ENCODE data around the gene P3H4. TPM values are rescaled to one million over a fixed set of nuclear protein-coding genes. Genes with fewer than 3 reads are reported as not detected.

P3H4 gene
- total and polyA plus RNA-seq, 10 donors = 3.3 to 7.1 (median 5.8) TPM

- no peak overlapping the region for H3K4me3 ChIP-seq
- TF ChIP-seq CTCF (IDR thresholded peaks at IDR 0.05 in 8 of 11, conservative IDR thresholded peaks at IDR 0.05 in 3 of 11) = no peak
- no peak for TF ChIP-seq POLR2AphosphoS5 (IDR thresholded peaks at IDR 0.05)
- no peak for TF ChIP-seq POLR2A (IDR thresholded peaks at IDR 0.05)
- 70 to 88% (median 73%) methylated on average over 10 to 12 of the region's 12 CpGs for WGBS, 5 donors
- H3K27me3 ChIP-seq (replicated peaks in 1 of 7) = no peaks in the 10 kb centered on the region
- peaks cover 0 to 11% (median 1%) of the 10 kb centered on the region in 6 donors for H3K36me3 ChIP-seq
- H3K27ac ChIP-seq = peak overlapping the region; percentile 4 to 83 (median 46)
- DNase-seq = no peak
- no peaks in the 10 kb centered on the region for H3K9me3 ChIP-seq
- H3K4me1 ChIP-seq = peaks cover 11 to 84% (median 44%) of the 10 kb centered on the region in 6 donors
- intact Hi-C loops (cut with DNase I; ENCODE audit: low total_unique reads) = no loop called here
These were observed 36.1 kb downstream of the P3H4 start for GRCh38 chr17:41775394-41776226.

- Histone ChIP-seq H3K36me3 (peaks cover 0 to 29% (median 5%) of the 10 kb centered on the region in 6 donors), H3K27ac (peak overlapping the region in 2 of 8 donors; percentile 15 to 78), H3K27me3 (replicated peaks in 1 of 7) (no peaks in the 10 kb centered on the region), H3K9me3 (no peaks in the 10 kb centered on the region), H3K4me1 (peaks cover 11 to 66% (median 35%) of the 10 kb centered on the region in 6 donors), H3K4me3 (no peak overlapping the region)
- WGBS, 5 donors = 66 to 72% (median 69%) methylated on average over 8 of the region's 8 CpGs
- no peak for TF ChIP-seq POLR2A (IDR thresholded peaks at IDR 0.05)
- TF ChIP-seq POLR2AphosphoS5 (IDR thresholded peaks at IDR 0.05) = no peak
- TF ChIP-seq CTCF (IDR thresholded peaks at IDR 0.05 in 8 of 11, conservative IDR thresholded peaks at IDR 0.05 in 3 of 11) = no peak
- DNase-seq = no peak
- intact Hi-C loops (cut with DNase I; ENCODE audit: low total_unique reads) = no loop called here
These were observed 38.0 kb downstream of the P3H4 start for GRCh38 chr17:41773731-41774193.

- 37 to 71% (median 61%) methylated on average over 2 to 12 of the region's 12 CpGs for WGBS, 5 donors
- TF ChIP-seq POLR2A (IDR thresholded peaks at IDR 0.05) (no peak), CTCF (IDR thresholded peaks at IDR 0.05 in 8 of 11, conservative IDR thresholded peaks at IDR 0.05 in 3 of 11) (no peak), POLR2AphosphoS5 (IDR thresholded peaks at IDR 0.05) (no peak)
- no peak overlapping the region for H3K4me3 ChIP-seq
- no peaks in the 10 kb centered on the region for H3K9me3 ChIP-seq
- no peak for DNase-seq
- no peaks in the 10 kb centered on the region for H3K27me3 ChIP-seq (replicated peaks in 1 of 7)
- intact Hi-C loops (cut with DNase I; ENCODE audit: low total_unique reads) = no loop called here
- H3K27ac ChIP-seq = peak overlapping the region in 2 of 8 donors; percentile 15 to 78
- H3K4me1 ChIP-seq = peaks cover 11 to 60% (median 31%) of the 10 kb centered on the region in 6 donors
- peaks cover 0 to 35% (median 7%) of the 10 kb centered on the region in 6 donors for H3K36me3 ChIP-seq
These were observed 38.6 kb downstream of the P3H4 start for GRCh38 chr17:41773190-41773588.

- no peak for TF ChIP-seq CTCF (IDR thresholded peaks at IDR 0.05 in 8 of 11, conservative IDR thresholded peaks at IDR 0.05 in 3 of 11)
- TF ChIP-seq POLR2A (IDR thresholded peaks at IDR 0.05) = no peak
- no peak for TF ChIP-seq POLR2AphosphoS5 (IDR thresholded peaks at IDR 0.05)
- 90 to 94% (median 92%) methylated on average over 19 of the region's 19 CpGs; no CpG with 5 or more reads in 1 of the 5 donors for WGBS, 5 donors
- Histone ChIP-seq H3K4me1 (peaks cover 11 to 55% (median 28%) of the 10 kb centered on the region in 6 donors), H3K27me3 (replicated peaks in 1 of 7) (no peaks in the 10 kb centered on the region), H3K27ac (peak overlapping the region in 1 of 8 donors; percentile 78), H3K36me3 (peaks cover 0 to 40% (median 11%) of the 10 kb centered on the region in 6 donors), H3K9me3 (no peaks in the 10 kb centered on the region), H3K4me3 (no peak overlapping the region)
- no peak for DNase-seq
- intact Hi-C loops (cut with DNase I; ENCODE audit: low total_unique reads) = no loop called here
These were observed 39.1 kb downstream of the P3H4 start for GRCh38 chr17:41772586-41773189.

Data from spleen (tissue), 11 donors.